Measurements from ENCODE around the gene RAB11FIP2.

GRCh38 chr10:118076705-118077104, 30.0 kb upstream of the RAB11FIP2 start:
- TF ChIP-seq CTCF (conservative IDR thresholded peaks at IDR 0.05; ENCODE audit: low read depth, low read length), result no peak
- TF ChIP-seq EZH2phosphoT487 (IDR thresholded peaks at IDR 0.05; ENCODE audit: borderline replicate concordance, low read length), result no peak
- no peak for TF ChIP-seq EZH2 (IDR thresholded peaks at IDR 0.05; ENCODE audit: low read length, unreplicated experiment)
